ENCODE data around the gene EFCAB11. TPM values are rescaled to one million over a fixed set of nuclear protein-coding genes. Genes with fewer than 3 reads are reported as not detected.
A peak's percentile ranks its signal among the peaks of the same experiment; 100 is the strongest.

The EFCAB11 gene
- total RNA-seq, 3 donors from 2014 or later = 6.4 to 13.6 (median 6.9) TPM

DNA sequence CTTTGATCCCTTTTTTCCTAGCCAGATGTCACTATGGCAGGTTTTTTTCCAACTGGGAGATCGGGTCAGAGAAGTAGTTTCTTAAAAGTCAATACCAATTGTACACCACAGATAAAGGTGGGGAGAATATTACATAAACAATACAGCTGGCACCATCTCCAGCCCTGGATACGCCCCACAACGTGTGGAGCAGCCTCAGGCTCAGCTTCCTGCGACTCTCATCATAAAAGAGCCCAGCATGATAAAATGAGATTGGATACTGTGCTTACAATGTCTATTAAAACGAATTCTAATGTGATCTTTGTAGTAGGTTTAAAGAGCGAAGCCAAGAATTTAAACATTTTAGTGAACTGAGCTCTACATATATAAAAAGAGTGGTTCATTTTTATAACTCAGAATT, 21.5 kb downstream of the EFCAB11 start:
- no peak for TF ChIP-seq POLR2AphosphoS5 (IDR thresholded peaks at IDR 0.05)
- no peak for DNase-seq (ENCODE audit: low spot score in 2 of 2)
- no peaks in the 10 kb centered on the region for H3K9me3 ChIP-seq
- peaks cover 7% of the 10 kb centered on the region for H3K36me3 ChIP-seq
- intact Hi-C loops (cut with DNase I; ENCODE audit: low total_unique reads) = no loop called here
- H3K4me1 ChIP-seq = no peaks in the 10 kb centered on the region
- no peak overlapping the region for H3K27ac ChIP-seq
- no peaks in the 10 kb centered on the region for H3K27me3 ChIP-seq
- no peak overlapping the region for H3K4me3 ChIP-seq

DNA sequence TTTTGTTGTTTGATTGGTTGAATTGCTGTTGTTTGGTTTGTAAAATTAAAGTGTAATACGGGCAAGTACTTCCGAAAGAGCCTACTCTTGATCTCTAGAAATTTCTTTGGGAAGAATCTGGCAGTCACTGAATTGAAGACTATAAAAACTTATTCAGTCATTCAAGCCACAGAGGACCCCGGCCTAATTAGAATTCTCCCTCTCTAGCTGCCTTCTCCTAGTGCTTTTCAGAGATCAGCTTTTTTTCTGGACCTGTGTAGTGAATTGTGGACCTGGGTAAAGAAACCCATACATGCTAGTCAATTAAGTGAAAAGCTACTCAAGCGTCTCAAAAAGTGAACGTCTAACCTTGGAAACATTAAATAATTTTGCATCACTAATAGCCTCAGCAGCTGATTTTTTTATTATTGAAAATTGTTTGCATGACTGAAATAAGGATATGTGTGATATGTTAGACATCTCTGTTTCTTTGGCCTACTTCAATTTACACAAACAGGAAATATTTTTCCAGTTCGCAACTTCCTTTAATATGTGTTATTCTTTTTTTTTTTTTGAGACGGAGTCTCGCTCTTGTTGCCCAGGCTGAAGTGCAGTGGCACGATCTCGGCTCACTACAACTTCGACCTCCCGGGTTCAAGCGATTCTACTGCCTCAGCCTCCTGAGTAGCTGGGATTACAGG, 27.2 kb downstream of the EFCAB11 start:
- DNase-seq (ENCODE audit: low spot score in 2 of 2) = no peak
- peak overlapping the region in 1 of 2 donors; percentile 29 for H3K27ac ChIP-seq
- intact Hi-C loops (cut with DNase I; ENCODE audit: low total_unique reads) = no loop called here
- no peak overlapping the region for H3K4me3 ChIP-seq
- H3K9me3 ChIP-seq = no peaks in the 10 kb centered on the region
- TF ChIP-seq, protein P1, sequence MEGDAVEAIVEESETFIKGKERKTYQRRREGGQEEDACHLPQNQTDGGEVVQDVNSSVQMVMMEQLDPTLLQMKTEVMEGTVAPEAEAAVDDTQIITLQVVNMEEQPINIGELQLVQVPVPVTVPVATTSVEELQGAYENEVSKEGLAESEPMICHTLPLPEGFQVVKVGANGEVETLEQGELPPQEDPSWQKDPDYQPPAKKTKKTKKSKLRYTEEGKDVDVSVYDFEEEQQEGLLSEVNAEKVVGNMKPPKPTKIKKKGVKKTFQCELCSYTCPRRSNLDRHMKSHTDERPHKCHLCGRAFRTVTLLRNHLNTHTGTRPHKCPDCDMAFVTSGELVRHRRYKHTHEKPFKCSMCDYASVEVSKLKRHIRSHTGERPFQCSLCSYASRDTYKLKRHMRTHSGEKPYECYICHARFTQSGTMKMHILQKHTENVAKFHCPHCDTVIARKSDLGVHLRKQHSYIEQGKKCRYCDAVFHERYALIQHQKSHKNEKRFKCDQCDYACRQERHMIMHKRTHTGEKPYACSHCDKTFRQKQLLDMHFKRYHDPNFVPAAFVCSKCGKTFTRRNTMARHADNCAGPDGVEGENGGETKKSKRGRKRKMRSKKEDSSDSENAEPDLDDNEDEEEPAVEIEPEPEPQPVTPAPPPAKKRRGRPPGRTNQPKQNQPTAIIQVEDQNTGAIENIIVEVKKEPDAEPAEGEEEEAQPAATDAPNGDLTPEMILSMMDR (IDR thresholded peaks at IDR 0.05) = no peak
- TF ChIP-seq POLR2A (IDR thresholded peaks at IDR 0.05) (no peak), POLR2AphosphoS5 (IDR thresholded peaks at IDR 0.05) (no peak)
- H3K27me3 ChIP-seq = no peaks in the 10 kb centered on the region
- H3K4me1 ChIP-seq = no peaks in the 10 kb centered on the region
- H3K36me3 ChIP-seq = peaks cover 7% of the 10 kb centered on the region

DNA sequence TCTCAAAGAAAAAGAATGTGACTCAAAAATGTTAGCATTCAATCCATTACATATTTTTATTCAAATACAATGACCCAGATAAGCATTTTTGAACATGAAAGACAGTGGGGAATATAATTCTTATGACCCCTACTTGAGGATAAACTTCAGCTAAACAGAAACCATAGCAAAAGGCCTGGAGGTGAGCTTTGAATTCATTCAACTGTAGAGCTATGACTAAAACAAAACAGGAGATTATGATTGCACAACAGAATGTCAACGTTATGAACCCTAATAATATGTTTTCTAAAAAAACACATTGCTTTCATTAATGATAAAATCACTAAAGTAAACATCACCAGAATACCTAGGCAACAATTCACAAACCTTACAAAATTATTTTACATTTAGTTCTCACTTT, 27.8 kb downstream of the EFCAB11 start:
- no peak for DNase-seq (ENCODE audit: low spot score in 2 of 2)

DNA sequence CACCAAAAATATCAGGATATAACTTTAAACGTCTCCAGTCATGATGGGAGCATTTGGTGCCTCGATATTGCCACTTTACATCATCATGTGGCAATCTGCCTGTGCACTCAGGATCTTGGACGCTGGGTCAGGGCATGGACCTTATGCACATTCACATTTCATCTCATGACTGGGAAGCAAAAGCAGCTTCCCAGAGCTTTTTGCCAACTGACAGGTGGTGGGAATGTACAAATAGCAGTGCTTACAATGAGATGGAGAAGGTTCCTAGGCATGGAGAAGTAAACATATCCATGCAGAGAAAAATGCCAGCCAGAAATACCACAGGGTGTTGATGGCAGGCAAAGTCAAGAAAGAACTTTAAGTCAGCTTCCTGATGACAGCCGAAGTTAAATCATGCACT, 30.3 kb downstream of the EFCAB11 start:
- H3K4me1 ChIP-seq = no peaks in the 10 kb centered on the region
- H3K36me3 ChIP-seq = peaks cover 7% of the 10 kb centered on the region
- no peak for DNase-seq (ENCODE audit: low spot score in 2 of 2)
- H3K27me3 ChIP-seq = no peaks in the 10 kb centered on the region
- H3K27ac ChIP-seq = no peak overlapping the region
- intact Hi-C loops (cut with DNase I; ENCODE audit: low total_unique reads) = no loop called here
- no peak overlapping the region for H3K4me3 ChIP-seq
- no peak for TF ChIP-seq POLR2A (IDR thresholded peaks at IDR 0.05)
- no peaks in the 10 kb centered on the region for H3K9me3 ChIP-seq

More for the DNA sequence above, 27.8 kb downstream of the EFCAB11 start:
- Histone ChIP-seq H3K27ac (peak overlapping the region in 1 of 2 donors; percentile 29), H3K9me3 (no peaks in the 10 kb centered on the region), H3K27me3 (no peaks in the 10 kb centered on the region), H3K36me3 (peaks cover 7% of the 10 kb centered on the region), H3K4me3 (no peak overlapping the region), H3K4me1 (no peaks in the 10 kb centered on the region)
- no peak for TF ChIP-seq POLR2AphosphoS5 (IDR thresholded peaks at IDR 0.05)
- no peak for TF ChIP-seq POLR2A (IDR thresholded peaks at IDR 0.05)
- TF ChIP-seq, protein P1 (IDR thresholded peaks at IDR 0.05) = no peak
- intact Hi-C loops (cut with DNase I; ENCODE audit: low total_unique reads) = no loop called here

DNA sequence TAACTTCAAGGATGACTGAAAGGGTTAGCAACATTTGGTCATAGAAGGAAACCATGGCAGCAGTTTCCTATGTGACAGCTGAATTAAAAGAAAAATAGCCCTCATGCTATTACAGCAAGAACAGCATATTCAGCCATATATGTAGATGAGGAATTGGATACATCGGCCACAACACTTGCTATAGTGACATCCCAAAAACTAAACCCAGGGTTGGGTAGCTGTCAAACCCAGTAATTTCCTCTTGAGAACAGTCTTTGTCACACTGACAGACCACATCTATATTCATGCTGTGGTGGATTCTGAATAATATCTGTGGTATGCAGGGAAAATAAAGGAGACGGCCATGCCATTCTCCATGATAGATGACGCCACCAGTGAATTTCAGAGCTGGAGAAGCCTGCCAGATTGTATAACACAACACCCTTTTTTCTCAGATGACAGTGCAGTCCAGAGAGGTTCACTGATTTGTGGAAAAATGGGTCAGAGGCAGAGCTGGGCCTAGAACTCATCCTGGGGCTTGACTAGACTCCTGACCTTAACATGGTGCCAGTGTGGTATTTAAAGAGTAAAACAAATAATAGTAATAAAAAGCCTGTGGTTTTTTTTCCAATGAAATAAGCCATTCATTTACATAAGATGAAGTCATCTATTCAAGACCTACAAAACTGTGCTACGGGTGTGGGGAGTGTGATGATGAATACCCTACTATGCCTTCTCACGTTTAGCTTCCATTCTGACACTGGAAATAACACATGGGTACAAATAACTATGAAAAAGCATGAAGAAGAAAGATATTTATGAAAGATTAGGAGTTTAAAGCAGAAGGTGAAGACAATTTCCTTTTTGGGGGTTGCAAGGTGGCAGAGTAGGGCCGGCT, 32.3 kb downstream of the EFCAB11 start:
- Histone ChIP-seq H3K4me1 (no peaks in the 10 kb centered on the region), H3K27ac (no peak overlapping the region), H3K4me3 (no peak overlapping the region), H3K27me3 (no peaks in the 10 kb centered on the region), H3K36me3 (no peaks in the 10 kb centered on the region), H3K9me3 (no peaks in the 10 kb centered on the region)
- TF ChIP-seq POLR2A (IDR thresholded peaks at IDR 0.05) = no peak
- TF ChIP-seq, protein P1 (IDR thresholded peaks at IDR 0.05) = no peak
- no peak for TF ChIP-seq POLR2AphosphoS5 (IDR thresholded peaks at IDR 0.05)
- intact Hi-C loops (cut with DNase I; ENCODE audit: low total_unique reads) = no loop called here
- DNase-seq (ENCODE audit: low spot score in 2 of 2) = no peak

DNA sequence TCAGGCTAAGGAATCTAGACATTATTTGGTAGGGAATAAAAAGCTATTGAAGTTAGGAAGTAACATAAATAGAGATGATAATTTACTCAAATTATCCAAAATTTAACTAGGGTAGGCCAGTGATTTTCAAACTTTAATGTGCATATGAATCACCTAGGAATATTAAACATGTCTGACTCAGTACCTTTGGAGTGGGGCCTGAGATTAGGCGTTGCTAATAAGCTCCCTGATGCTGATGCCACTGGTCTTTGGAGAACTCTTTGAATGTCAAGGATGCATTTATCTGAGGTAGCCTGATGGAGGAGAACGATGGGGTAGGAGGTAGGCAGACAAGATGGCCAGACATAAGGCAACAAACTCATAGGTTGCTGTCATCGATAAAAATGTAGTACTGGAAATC, 33.2 kb downstream of the EFCAB11 start:
- Histone ChIP-seq H3K27me3 (no peaks in the 10 kb centered on the region), H3K4me1 (no peaks in the 10 kb centered on the region), H3K27ac (no peak overlapping the region), H3K36me3 (no peaks in the 10 kb centered on the region), H3K9me3 (no peaks in the 10 kb centered on the region), H3K4me3 (no peak overlapping the region)
- no peak for DNase-seq (ENCODE audit: low spot score in 2 of 2)
- intact Hi-C loops (cut with DNase I; ENCODE audit: low total_unique reads) = no loop called here
- TF ChIP-seq, protein P1 (IDR thresholded peaks at IDR 0.05) = no peak
- no peak for TF ChIP-seq POLR2A (IDR thresholded peaks at IDR 0.05)
- no peak for TF ChIP-seq POLR2AphosphoS5 (IDR thresholded peaks at IDR 0.05)

Measured in breast epithelium (tissue), 4 donors.